ENCODE measurements around the gene THSD1.
A peak's percentile ranks its signal among the peaks of the same experiment; 100 is the strongest.
"Not testable (repeated sequence)": the region's sequence is repeated elsewhere in the genome, so short reads cannot be mapped to it uniquely, and the experiment has no call there.

Gene THSD1

GRCh38 chr13:52419080-52419479 is 13.1 kb upstream of the THSD1 start:
- Histone ChIP-seq H3K9me3 (ENCODE audit: low read depth, low read length) (no peaks in the 10 kb centered on the region), H3K27ac (no peak overlapping the region), H3K9ac (ENCODE audit: insufficient read length) (no peak overlapping the region), H3K4me3 (no peak overlapping the region), H3K36me3 (ENCODE audit: insufficient read depth, low read length) (peaks cover 56% of the 10 kb centered on the region)
- DNase-seq (ENCODE audit: low read depth, low spot score), result no peak
- TF ChIP-seq EZH2 (IDR thresholded peaks at IDR 0.05) (no peak), POLR2AphosphoS5 (IDR thresholded peaks at IDR 0.05; ENCODE audit: borderline replicate concordance, low read depth, low read length) (no peak), FOXP2 (optimal IDR thresholded peaks at IDR 0.05; ENCODE audit: control extremely low read depth, extremely low read length, insufficient read depth) (no peak)

- Histone ChIP-seq H3K9me3 (ENCODE audit: low read depth, low read length) (no peaks in the 10 kb centered on the region), H3K36me3 (ENCODE audit: insufficient read depth, low read length) (peaks cover 38% of the 10 kb centered on the region), H3K4me3 (no peak overlapping the region), H3K9ac (ENCODE audit: insufficient read length) (no peak overlapping the region), H3K27ac (no peak overlapping the region)
- TF ChIP-seq EZH2 (IDR thresholded peaks at IDR 0.05), result no peak
- TF ChIP-seq FOXP2 (optimal IDR thresholded peaks at IDR 0.05; ENCODE audit: control extremely low read depth, extremely low read length, insufficient read depth), result no peak
- TF ChIP-seq POLR2AphosphoS5 (IDR thresholded peaks at IDR 0.05; ENCODE audit: borderline replicate concordance, low read depth, low read length), result no peak
- DNase-seq (ENCODE audit: low read depth, low spot score), result no peak
Observed at GRCh38 chr13:52414963-52415362, 9.0 kb upstream of the THSD1 start.

- DNase-seq (ENCODE audit: low read depth, low spot score), result no peak
- TF ChIP-seq POLR2AphosphoS5 (IDR thresholded peaks at IDR 0.05; ENCODE audit: borderline replicate concordance, low read depth, low read length) (no peak), FOXP2 (optimal IDR thresholded peaks at IDR 0.05; ENCODE audit: control extremely low read depth, extremely low read length, insufficient read depth) (no peak), EZH2 (IDR thresholded peaks at IDR 0.05) (no peak)
- Histone ChIP-seq H3K4me3 (no peak overlapping the region), H3K9ac (ENCODE audit: insufficient read length) (no peak overlapping the region), H3K36me3 (ENCODE audit: insufficient read depth, low read length) (peaks cover 38% of the 10 kb centered on the region), H3K27ac (no peak overlapping the region), H3K9me3 (ENCODE audit: low read depth, low read length) (no peaks in the 10 kb centered on the region)
Observed at GRCh38 chr13:52414051-52414450, 8.1 kb upstream of the THSD1 start.

GRCh38 chr13:52412128-52412527 is 6.2 kb upstream of the THSD1 start:
- H3K9me3 ChIP-seq (ENCODE audit: low read depth, low read length), result no peaks in the 10 kb centered on the region
- no peak for DNase-seq (ENCODE audit: low read depth, low spot score)
- no peak overlapping the region for H3K27ac ChIP-seq
- H3K36me3 ChIP-seq (ENCODE audit: insufficient read depth, low read length), result peaks cover 38% of the 10 kb centered on the region
- no peak overlapping the region for H3K4me3 ChIP-seq
- no peak overlapping the region for H3K9ac ChIP-seq (ENCODE audit: insufficient read length)
- TF ChIP-seq POLR2AphosphoS5 (IDR thresholded peaks at IDR 0.05; ENCODE audit: borderline replicate concordance, low read depth, low read length), result no peak
- no peak for TF ChIP-seq EZH2 (IDR thresholded peaks at IDR 0.05)
- no peak for TF ChIP-seq FOXP2 (optimal IDR thresholded peaks at IDR 0.05; ENCODE audit: control extremely low read depth, extremely low read length, insufficient read depth)

GRCh38 chr13:52411629-52412028 is 5.7 kb upstream of the THSD1 start:
- TF ChIP-seq POLR2AphosphoS5 (IDR thresholded peaks at IDR 0.05; ENCODE audit: borderline replicate concordance, low read depth, low read length) (no peak), FOXP2 (optimal IDR thresholded peaks at IDR 0.05; ENCODE audit: control extremely low read depth, extremely low read length, insufficient read depth) (no peak), EZH2 (IDR thresholded peaks at IDR 0.05) (no peak)
- H3K27ac ChIP-seq, result no peak overlapping the region
- DNase-seq (ENCODE audit: low read depth, low spot score), result no peak
- H3K36me3 ChIP-seq (ENCODE audit: insufficient read depth, low read length), result peaks cover 34% of the 10 kb centered on the region
- no peak overlapping the region for H3K4me3 ChIP-seq
- H3K9ac ChIP-seq (ENCODE audit: insufficient read length), result no peak overlapping the region
- H3K9me3 ChIP-seq (ENCODE audit: low read depth, low read length), result no peaks in the 10 kb centered on the region

GRCh38 chr13:52408071-52408658 is 2.2 kb upstream of the THSD1 start:
- not testable (repeated sequence) for H3K9me3 ChIP-seq (ENCODE audit: low read depth, low read length); H3K27ac ChIP-seq; H3K4me3 ChIP-seq; DNase-seq (ENCODE audit: low read depth, low spot score); H3K36me3 ChIP-seq (ENCODE audit: insufficient read depth, low read length); H3K9ac ChIP-seq (ENCODE audit: insufficient read length)

GRCh38 chr13:52407436-52407835 is 1.5 kb upstream of the THSD1 start:
- not testable (repeated sequence) for DNase-seq (ENCODE audit: low read depth, low spot score); H3K9me3 ChIP-seq (ENCODE audit: low read depth, low read length); H3K9ac ChIP-seq (ENCODE audit: insufficient read length); H3K4me3 ChIP-seq; H3K27ac ChIP-seq; H3K36me3 ChIP-seq (ENCODE audit: insufficient read depth, low read length)

GRCh38 chr13:52406629-52407028 is 657 bp upstream of the THSD1 start:
- Histone ChIP-seq H3K9me3 (ENCODE audit: low read depth, low read length) (no peaks in the 10 kb centered on the region), H3K36me3 (ENCODE audit: insufficient read depth, low read length) (no peaks in the 10 kb centered on the region), H3K27ac (no peak overlapping the region), H3K9ac (ENCODE audit: insufficient read length) (no peak overlapping the region), H3K4me3 (peak overlapping the region; percentile 75)
- no peak for DNase-seq (ENCODE audit: low read depth, low spot score)
- TF ChIP-seq FOXP2 (optimal IDR thresholded peaks at IDR 0.05; ENCODE audit: control extremely low read depth, extremely low read length, insufficient read depth), result no peak
- no peak for TF ChIP-seq POLR2AphosphoS5 (IDR thresholded peaks at IDR 0.05; ENCODE audit: borderline replicate concordance, low read depth, low read length)
- TF ChIP-seq EZH2 (IDR thresholded peaks at IDR 0.05), result no peak

GRCh38 chr13:52405369-52405766 is 604 bp downstream of the THSD1 start:
- Histone ChIP-seq H3K27ac (no peak overlapping the region), H3K4me3 (peak overlapping the region; percentile 75), H3K9me3 (ENCODE audit: low read depth, low read length) (no peaks in the 10 kb centered on the region), H3K36me3 (ENCODE audit: insufficient read depth, low read length) (no peaks in the 10 kb centered on the region), H3K9ac (ENCODE audit: insufficient read length) (peak overlapping the region; percentile 51)
- TF ChIP-seq POLR2AphosphoS5 (IDR thresholded peaks at IDR 0.05; ENCODE audit: borderline replicate concordance, low read depth, low read length), result no peak
- TF ChIP-seq EZH2 (IDR thresholded peaks at IDR 0.05), result no peak
- no peak for TF ChIP-seq FOXP2 (optimal IDR thresholded peaks at IDR 0.05; ENCODE audit: control extremely low read depth, extremely low read length, insufficient read depth)
- no peak for DNase-seq (ENCODE audit: low read depth, low spot score)
